PFSK-1 (cell line): ENCODE measurements around the gene MSRB1.

Experiments used
- FOXP2 ChIP-seq: optimal IDR thresholded peaks from 2 replicates; pipeline ENCODE3; 2011; ENCODE audit warnings: borderline replicate concordance, control low read depth, inconsistent platforms; ENCODE audit not compliant: insufficient read depth; ENCODE audit errors: extremely low read length, extremely low read depth
- POLR2AphosphoS5 ChIP-seq: IDR thresholded peaks from 2 replicates; pipeline ENCODE4 v1.6.1; 2012; ENCODE audit warnings: low read depth, mild to moderate bottlenecking, control low read depth, low read length, moderate library complexity
- SIN3A ChIP-seq: IDR thresholded peaks from 2 replicates; pipeline ENCODE4 v1.6.1; 2012; ENCODE audit warnings: mild to moderate bottlenecking, low read length, moderate library complexity, borderline replicate concordance; ENCODE audit not compliant: insufficient read depth
- TAF1 ChIP-seq: IDR thresholded peaks from 2 replicates; pipeline ENCODE4 v1.6.1; 2012; ENCODE audit warnings: low read length, control low read depth, borderline replicate concordance; ENCODE audit not compliant: insufficient read depth
- TF ChIP-seq, protein P1 (sequence below), 2 experiments: IDR thresholded peaks; 2 replicates each; pipeline versions ENCODE4 v1.6.1 to v1.8.0; 2011 to 2012; ENCODE audit warnings: low read depth in 2 of 2, low read length in 2 of 2, control low read depth in 1 of 2, inconsistent platforms in 1 of 2, mild to moderate bottlenecking in 1 of 2, moderate library complexity in 1 of 2; ENCODE audit not compliant: insufficient read depth in 1 of 2

DNA sequence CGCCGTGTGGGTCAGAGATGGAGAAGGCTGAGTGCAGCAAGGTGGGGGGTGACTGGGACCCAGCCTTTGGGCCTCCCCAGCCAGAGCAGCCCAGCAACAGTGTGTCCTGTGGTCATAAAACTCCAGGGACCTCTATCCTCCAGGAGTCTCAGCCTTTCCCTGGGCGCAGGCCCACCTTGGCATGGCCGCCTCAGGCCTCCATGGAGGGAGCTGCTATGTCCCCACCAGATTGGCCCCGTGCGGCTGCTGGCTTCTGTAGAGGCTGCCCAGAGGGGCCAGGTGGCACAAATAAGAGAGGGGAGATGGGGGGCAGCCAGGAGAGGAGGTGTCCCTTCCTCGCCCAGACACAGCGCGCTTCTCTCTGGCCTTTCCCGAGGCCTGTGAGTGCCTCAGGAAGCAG lies 44.2 kb upstream of the MSRB1 start:
- no peak for TF ChIP-seq POLR2AphosphoS5
- TF ChIP-seq TAF1, result no peak
- no peak for TF ChIP-seq SIN3A
- TF ChIP-seq, protein P1, sequence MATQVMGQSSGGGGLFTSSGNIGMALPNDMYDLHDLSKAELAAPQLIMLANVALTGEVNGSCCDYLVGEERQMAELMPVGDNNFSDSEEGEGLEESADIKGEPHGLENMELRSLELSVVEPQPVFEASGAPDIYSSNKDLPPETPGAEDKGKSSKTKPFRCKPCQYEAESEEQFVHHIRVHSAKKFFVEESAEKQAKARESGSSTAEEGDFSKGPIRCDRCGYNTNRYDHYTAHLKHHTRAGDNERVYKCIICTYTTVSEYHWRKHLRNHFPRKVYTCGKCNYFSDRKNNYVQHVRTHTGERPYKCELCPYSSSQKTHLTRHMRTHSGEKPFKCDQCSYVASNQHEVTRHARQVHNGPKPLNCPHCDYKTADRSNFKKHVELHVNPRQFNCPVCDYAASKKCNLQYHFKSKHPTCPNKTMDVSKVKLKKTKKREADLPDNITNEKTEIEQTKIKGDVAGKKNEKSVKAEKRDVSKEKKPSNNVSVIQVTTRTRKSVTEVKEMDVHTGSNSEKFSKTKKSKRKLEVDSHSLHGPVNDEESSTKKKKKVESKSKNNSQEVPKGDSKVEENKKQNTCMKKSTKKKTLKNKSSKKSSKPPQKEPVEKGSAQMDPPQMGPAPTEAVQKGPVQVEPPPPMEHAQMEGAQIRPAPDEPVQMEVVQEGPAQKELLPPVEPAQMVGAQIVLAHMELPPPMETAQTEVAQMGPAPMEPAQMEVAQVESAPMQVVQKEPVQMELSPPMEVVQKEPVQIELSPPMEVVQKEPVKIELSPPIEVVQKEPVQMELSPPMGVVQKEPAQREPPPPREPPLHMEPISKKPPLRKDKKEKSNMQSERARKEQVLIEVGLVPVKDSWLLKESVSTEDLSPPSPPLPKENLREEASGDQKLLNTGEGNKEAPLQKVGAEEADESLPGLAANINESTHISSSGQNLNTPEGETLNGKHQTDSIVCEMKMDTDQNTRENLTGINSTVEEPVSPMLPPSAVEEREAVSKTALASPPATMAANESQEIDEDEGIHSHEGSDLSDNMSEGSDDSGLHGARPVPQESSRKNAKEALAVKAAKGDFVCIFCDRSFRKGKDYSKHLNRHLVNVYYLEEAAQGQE (IDR thresholded peaks at IDR 0.05; ENCODE audit: insufficient read depth in 1 of 2, low read depth in 2 of 2, low read length in 2 of 2), result no peak
- TF ChIP-seq FOXP2, result no peak
